Adipose tissue (tissue), 3 donors: ENCODE results near the gene SIK3. TPM values are rescaled to one million over a fixed set of nuclear protein-coding genes. Genes with fewer than 3 reads are reported as not detected.

Experiments
- H3K27ac ChIP-seq: one replicate; pipeline ENCODE4 v1.5.1; 2013; ENCODE audit warnings: low read depth, low read length
- WGBS, 3 donors: extraction: QIAGEN DNeasy Blood & Tissue Kit; methylation state at CpG; one replicate each; pipeline ENCODE4 v1.1.7; 2013; 5-methylcytosine and 5-hydroxymethylcytosine counted together
- polyA plus RNA-seq, 3 donors: library from polyadenylated mRNA; stranded (reverse); fragments of 200-250 nt; gene quantifications; one replicate each; pipeline ENCODE4 v1.2.3, GENCODE V29; 2013
- donor health status: healthy with polysubstance abuse.
- donor health status: Bipolar disorder and iron deficiency.
- donor health status: healthy.

SIK3 gene
- polyA plus RNA-seq, 3 donors: 8.5 to 13.8 (median 11.2) TPM

GRCh38 chr11:116895048-116895757, 203.0 kb downstream of the SIK3 start:
- 52 to 59% (median 53%) methylated on average over 11 of the region's 11 CpGs for WGBS, 3 donors
- H3K27ac ChIP-seq: no peak overlapping the region

GRCh38 chr11:116893906-116894305, 204.3 kb downstream of the SIK3 start:
- 79 to 90% (median 85%) methylated on average over 2 of the region's 2 CpGs for WGBS, 3 donors
- no peak overlapping the region for H3K27ac ChIP-seq

DNA sequence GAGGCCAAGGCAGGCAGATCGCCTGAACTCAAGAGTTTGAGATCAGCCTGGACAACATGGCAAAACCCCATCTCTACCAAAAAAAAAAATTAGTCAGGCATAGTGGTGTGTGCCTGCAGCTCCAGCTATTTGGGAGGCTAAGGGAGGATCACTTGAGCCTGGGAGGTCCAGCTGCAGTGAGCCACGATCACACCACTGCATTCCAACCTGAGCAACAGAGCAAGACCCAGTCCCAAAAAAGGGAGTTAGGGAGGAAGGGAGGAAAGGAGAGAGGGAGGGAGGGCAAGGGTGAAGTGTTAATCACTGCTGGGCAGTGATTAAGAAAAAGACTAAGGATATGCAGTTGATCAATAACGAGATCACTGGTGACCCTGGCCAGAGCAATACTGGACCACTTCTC, 204.8 kb downstream of the SIK3 start:
- 82 to 87% (median 87%) methylated on average over 3 of the region's 3 CpGs for WGBS, 3 donors
- H3K27ac ChIP-seq: no peak overlapping the region

DNA sequence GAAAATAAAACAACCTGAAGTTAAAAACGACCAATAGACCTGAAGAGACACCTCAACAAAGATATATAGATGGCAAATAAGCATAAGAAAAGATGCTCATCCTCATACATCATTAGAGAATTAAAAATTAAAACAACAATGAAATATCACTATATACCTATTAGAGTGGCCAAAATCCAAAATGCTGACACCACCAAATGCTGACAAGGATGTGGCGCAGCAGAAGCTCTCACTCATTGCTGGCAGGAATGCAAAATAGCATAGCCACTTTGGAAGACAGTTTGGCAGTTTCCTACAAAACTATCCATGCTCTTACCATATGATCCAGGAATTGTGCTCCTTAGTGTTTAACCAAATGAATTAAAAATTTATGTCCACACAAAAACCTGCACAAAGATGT, 205.9 kb downstream of the SIK3 start:
- WGBS, 3 donors: 80 to 95% (median 92%) methylated on average over 2 of the region's 2 CpGs
- H3K27ac ChIP-seq: no peak overlapping the region

DNA sequence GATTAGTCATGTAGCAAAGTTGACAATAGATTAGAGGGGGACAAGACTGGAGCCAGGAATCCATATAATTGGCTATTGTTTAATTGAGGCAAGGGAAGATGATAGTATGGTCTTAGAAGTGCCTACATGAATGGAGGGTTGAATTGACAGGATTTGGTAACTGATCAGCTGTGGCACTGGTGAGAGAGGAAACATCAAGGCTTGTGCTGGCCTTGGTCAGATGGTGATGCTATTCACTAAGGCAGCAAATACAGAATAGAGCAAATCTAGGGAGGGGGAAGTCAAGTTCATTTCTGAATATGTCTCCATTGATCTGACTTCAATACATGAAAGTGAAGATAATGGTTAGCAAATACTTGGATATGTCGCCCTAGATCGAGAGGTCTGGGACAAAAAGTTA, 206.5 kb downstream of the SIK3 start:
- WGBS, 3 donors: 48 to 93% (median 67%) methylated on average over 2 of the region's 2 CpGs
- H3K27ac ChIP-seq: no peak overlapping the region

- 77 to 92% (median 90%) methylated on average over 4 of the region's 4 CpGs for WGBS, 3 donors
- no peak overlapping the region for H3K27ac ChIP-seq
Observed at GRCh38 chr11:116890607-116891006, 207.6 kb downstream of the SIK3 start.

DNA sequence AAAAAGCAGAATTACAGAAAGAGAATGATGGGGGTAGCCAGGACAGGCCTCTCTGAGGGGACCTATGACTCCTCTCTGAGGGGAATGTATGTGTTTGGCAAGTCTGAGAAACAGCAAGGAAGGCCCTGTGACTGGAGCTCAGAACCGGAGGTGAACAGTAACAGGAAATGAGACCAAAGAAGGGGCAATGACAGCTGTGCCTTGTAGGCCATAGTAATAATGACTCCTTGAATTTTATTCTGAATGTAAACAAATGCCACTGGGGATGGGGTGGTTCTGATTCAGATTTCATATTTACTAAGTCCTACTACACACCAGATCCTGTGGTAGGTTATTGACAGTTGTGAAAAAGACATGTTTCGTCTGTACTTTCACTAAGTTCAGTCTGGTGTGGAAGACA, 208.0 kb downstream of the SIK3 start:
- WGBS, 3 donors: 64 to 86% (median 68%) methylated on average over 2 of the region's 2 CpGs

DNA sequence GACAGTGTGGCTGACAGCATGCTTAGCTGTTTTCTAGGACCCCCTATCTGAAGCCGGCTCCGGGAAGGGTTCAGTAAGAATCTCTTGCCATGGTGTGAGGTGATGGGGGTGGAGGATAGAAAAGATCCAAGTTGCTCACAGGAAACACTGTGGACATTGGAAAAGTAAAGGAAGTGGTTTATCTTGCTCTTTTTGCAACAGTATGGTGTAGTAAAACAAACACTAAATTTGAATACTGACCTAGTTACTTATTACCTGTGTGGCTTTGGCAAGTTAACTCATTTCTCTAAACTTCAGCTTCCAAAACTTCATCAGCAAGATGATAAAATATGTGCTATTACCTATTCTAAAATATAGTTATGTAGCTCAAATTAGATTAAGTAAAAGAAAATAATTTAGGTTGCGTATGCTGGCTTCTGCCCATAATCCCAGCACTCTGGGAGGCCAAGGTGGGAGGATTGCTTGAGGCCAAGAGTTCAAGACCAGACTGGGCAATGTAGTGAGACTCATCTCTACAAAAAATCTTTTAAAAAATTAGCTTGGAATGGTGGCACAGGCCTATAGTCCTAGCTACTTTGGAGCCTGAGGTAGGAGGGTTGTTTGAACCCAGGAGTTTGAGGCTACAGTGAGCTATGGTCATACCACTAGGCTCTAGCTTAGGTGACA, 209.2 kb downstream of the SIK3 start:
- WGBS, 3 donors: 71 to 95% (median 87%) methylated on average over 3 of the region's 3 CpGs
- H3K27ac ChIP-seq: no peak overlapping the region

More for the DNA sequence above, 208.0 kb downstream of the SIK3 start:
- H3K27ac ChIP-seq: no peak overlapping the region

- WGBS, 3 donors: 76 to 88% (median 81%) methylated on average over 5 of the region's 5 CpGs
- H3K27ac ChIP-seq: no peak overlapping the region
Observed at GRCh38 chr11:116888024-116888423, 210.2 kb downstream of the SIK3 start.

- 28 to 77% (median 73%) methylated on average over 5 of the region's 5 CpGs for WGBS, 3 donors
- H3K27ac ChIP-seq: no peak overlapping the region
Observed at GRCh38 chr11:116885951-116886655, 212.1 kb downstream of the SIK3 start.

DNA sequence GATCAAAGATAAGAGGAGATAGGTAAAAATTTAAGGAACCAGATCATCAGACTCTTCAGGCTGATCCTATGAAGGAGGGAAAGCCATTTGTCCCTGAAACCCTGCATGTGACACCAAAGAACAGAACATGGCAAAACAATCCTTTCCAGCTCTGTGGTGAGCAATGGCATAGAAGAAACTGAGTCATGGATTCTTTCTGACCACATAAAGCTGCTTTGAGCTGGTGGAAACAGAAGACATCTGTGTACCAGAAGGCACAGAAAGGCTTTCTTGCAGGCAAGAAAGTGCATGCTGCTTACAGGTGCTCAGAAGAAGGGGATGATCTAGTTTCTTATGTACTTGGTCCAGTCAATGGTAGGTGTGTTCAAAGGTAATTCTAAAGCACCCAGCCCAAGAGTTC, 215.8 kb downstream of the SIK3 start:
- no peak overlapping the region for H3K27ac ChIP-seq

DNA sequence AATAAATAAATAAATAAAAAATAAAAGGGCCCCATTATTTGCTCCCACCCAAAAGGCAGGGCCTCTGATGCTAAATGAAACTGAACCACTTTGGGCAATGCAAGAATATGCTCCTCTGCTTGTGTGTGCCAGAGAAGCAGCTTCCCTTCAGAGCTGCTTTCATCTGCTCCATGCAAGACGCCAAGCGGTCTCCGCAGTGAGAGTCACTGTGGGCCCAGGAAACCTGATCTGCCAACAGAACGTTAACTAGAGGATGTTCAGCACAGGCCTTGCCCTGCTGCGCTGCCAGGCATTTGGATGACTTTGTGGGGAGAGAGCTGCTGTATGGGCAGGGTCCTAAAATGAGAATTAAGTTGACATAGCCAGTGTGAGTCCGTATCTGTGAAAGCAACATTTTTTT, 217.1 kb downstream of the SIK3 start:
- WGBS, 3 donors: 87 to 89% (median 87%) methylated on average over 6 of the region's 6 CpGs
- H3K27ac ChIP-seq: no peak overlapping the region

GRCh38 chr11:116879800-116880625, 218.2 kb downstream of the SIK3 start:
- no peak overlapping the region for H3K27ac ChIP-seq
- WGBS, 3 donors: 52 to 61% (median 60%) methylated on average over 5 of the region's 5 CpGs

- H3K27ac ChIP-seq: no peak overlapping the region
Observed at GRCh38 chr11:116876656-116877055, 221.6 kb downstream of the SIK3 start.

GRCh38 chr11:116875194-116875593, 223.0 kb downstream of the SIK3 start:
- 92 to 97% (median 96%) methylated on average over 7 of the region's 7 CpGs for WGBS, 3 donors
- no peak overlapping the region for H3K27ac ChIP-seq

More at GRCh38 chr11:116876656-116877055, 221.6 kb downstream of the SIK3 start:
- 78 to 87% (median 85%) methylated on average over 8 of the region's 8 CpGs for WGBS, 3 donors

DNA sequence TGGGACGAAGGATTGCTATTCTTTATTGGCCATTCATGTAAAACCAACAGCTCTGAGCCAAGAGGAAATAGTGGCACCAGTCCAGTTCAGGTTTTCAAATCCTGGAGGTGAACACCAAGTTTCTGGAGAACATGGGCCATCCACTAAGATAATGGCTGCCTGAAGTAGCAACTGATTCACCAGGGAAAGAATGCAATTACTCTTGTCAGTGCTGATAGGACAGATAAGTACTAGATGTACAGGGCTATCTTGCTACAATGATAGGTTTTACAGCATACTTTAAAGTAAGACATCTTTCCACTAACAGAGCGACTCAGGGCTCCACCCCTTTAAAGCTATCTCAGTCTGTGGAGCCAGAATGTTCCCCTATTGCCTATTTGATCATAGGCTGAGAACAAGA, 224.0 kb downstream of the SIK3 start:
- no peak overlapping the region for H3K27ac ChIP-seq
- WGBS, 3 donors: 68 to 79% (median 72%) methylated on average over 2 of the region's 2 CpGs

GRCh38 chr11:116873381-116873780, 224.8 kb downstream of the SIK3 start:
- no peak overlapping the region for H3K27ac ChIP-seq
- 96 to 98% (median 97%) methylated on average over 11 of the region's 11 CpGs for WGBS, 3 donors

- H3K27ac ChIP-seq: no peak overlapping the region
- 36 to 69% (median 43%) methylated on average over 3 of the region's 3 CpGs for WGBS, 3 donors
Observed at GRCh38 chr11:116871248-116871647, 227.0 kb downstream of the SIK3 start.

DNA sequence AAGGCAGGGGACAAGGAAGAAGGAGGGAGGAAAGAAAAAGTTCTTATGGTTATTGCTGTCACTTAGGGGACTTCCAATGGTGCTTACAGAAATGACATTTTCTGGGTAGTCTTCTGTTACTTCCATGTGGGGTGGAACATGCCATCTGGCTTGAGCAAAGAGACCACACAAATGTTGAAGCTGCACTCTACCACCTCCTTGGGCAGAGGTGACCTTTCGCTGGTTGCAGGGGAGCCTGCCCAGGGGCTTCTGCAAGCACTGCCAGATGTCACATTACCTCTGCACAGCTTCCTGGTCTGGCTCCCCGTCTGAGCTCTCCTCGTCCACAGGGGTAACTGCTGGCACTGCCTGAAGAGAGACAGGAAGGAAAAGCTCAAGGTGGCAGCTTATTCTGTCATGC, 228.2 kb downstream of the SIK3 start:
- 52 to 89% (median 67%) methylated on average over 3 of the region's 3 CpGs for WGBS, 3 donors
- H3K27ac ChIP-seq: no peak overlapping the region
